OCI-LY3 (cell line): ENCODE data around the gene COL9A1.

Experiments used
- H2AFZ ChIP-seq: fragments of 200-600, 300-600 bp; shearing (Covaris generic); 2 replicates; pipeline ENCODE4 v1.6.0; 2014; ENCODE audit warnings: antibody characterized with exemption, low read depth, low read length
- H3K27ac ChIP-seq: fragments of 200-600, 300-600 bp; sonication (generic); 2 replicates; pipeline ENCODE4 v1.5.1; 2014; ENCODE audit warnings: mild to moderate bottlenecking, low read length, moderate library complexity, mixed read lengths
- H3K27me3 ChIP-seq: fragments of 200-600, 300-600 bp; sonication (generic); 2 replicates; pipeline ENCODE4 v1.6.1; 2014; ENCODE audit warnings: low read depth, low read length, mixed read lengths
- H3K36me3 ChIP-seq: fragments of 200-600, 300-600 bp; sonication (generic); replicated peaks from 2 replicates; pipeline ENCODE3; 2014; ENCODE audit warnings: low read depth, low read length, mixed read lengths
- H3K4me1 ChIP-seq: fragments of 300-600, 200-600 bp; sonication (generic); 2 replicates; pipeline ENCODE4 v1.6.1; 2014; ENCODE audit warnings: low read length, mixed read lengths
- H3K4me2 ChIP-seq: fragments of 200-600, 300-600 bp; sonication (generic); 2 replicates; pipeline ENCODE4 v1.6.1; 2014; ENCODE audit warnings: low read length, mixed read lengths
- H3K4me3 ChIP-seq: fragments of 300-600, 200-600 bp; sonication (generic); 2 replicates; pipeline ENCODE4 v1.5.1; 2014; ENCODE audit warnings: antibody characterized with exemption, mild to moderate bottlenecking, low read length, moderate library complexity
- H3K79me2 ChIP-seq: fragments of 300-600, 200-600 bp; shearing (Covaris generic); 2 replicates; pipeline ENCODE4 v1.6.1; 2014; ENCODE audit warnings: mild to moderate bottlenecking, low read length, mixed read lengths
- H3K9ac ChIP-seq: fragments of 300-600, 200-600 bp; shearing (Covaris generic); 2 replicates; pipeline ENCODE4 v1.6.0; 2014; ENCODE audit warnings: mild to moderate bottlenecking, low read length, moderate library complexity
- H3K9me3 ChIP-seq: fragments of 200-600, 300-600 bp; shearing (Covaris generic); 2 replicates; pipeline ENCODE4 v1.6.1; 2014; ENCODE audit warnings: low read length, mixed read lengths; ENCODE audit not compliant: insufficient read depth
- H4K20me1 ChIP-seq: fragments of 200-600, 300-600 bp; sonication (generic); 2 replicates; pipeline ENCODE4 v1.6.1; 2016; ENCODE audit warnings: low read length, mixed read lengths; ENCODE audit not compliant: insufficient read depth
- EZH2phosphoT487 ChIP-seq: fragments of 200-600 bp; shearing (Covaris generic); IDR thresholded peaks from 2 replicates; pipeline ENCODE4 v1.6.1; 2018; ENCODE audit warnings: antibody characterized with exemption, mixed run types, low read depth
- TF ChIP-seq, protein P1 (sequence below): fragments of 200-600, 300-600 bp; sonication (generic); IDR thresholded peaks from 2 replicates; pipeline ENCODE4 v1.5.1; 2014; ENCODE audit warnings: antibody characterized with exemption, low read length, low read depth

Gene COL9A1

DNA sequence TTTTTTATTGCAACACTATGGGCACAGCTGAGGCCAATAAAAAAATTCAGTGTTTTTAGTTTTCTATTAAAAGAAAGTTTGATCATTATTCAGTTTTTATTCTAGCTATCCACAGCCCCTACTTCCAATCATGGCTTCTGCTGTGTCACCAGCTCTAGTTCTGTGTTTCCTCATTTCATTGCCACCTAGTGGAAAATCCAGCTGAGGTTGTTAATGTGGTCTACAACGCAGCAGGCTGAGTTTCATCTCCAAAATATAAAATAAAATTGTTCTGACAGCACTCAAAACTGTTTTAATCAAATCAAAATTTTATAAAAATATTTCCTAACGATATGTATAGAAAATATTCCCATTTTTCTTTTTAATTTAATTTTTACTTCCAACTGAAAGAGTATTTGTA is 13.6 kb downstream of the COL9A1 start:
- Histone ChIP-seq H3K9ac (no peak overlapping the region), H3K27me3 (peaks cover 38% of the 10 kb centered on the region), H2AFZ (no peak overlapping the region), H3K9me3 (no peaks in the 10 kb centered on the region), H3K4me3 (no peak overlapping the region), H3K4me2 (no peak overlapping the region), H3K4me1 (no peaks in the 10 kb centered on the region), H4K20me1 (no peaks in the 10 kb centered on the region), H3K79me2 (no peaks in the 10 kb centered on the region), H3K27ac (no peak overlapping the region), H3K36me3 (no peaks in the 10 kb centered on the region)
- TF ChIP-seq EZH2phosphoT487: no peak
- TF ChIP-seq, protein P1, sequence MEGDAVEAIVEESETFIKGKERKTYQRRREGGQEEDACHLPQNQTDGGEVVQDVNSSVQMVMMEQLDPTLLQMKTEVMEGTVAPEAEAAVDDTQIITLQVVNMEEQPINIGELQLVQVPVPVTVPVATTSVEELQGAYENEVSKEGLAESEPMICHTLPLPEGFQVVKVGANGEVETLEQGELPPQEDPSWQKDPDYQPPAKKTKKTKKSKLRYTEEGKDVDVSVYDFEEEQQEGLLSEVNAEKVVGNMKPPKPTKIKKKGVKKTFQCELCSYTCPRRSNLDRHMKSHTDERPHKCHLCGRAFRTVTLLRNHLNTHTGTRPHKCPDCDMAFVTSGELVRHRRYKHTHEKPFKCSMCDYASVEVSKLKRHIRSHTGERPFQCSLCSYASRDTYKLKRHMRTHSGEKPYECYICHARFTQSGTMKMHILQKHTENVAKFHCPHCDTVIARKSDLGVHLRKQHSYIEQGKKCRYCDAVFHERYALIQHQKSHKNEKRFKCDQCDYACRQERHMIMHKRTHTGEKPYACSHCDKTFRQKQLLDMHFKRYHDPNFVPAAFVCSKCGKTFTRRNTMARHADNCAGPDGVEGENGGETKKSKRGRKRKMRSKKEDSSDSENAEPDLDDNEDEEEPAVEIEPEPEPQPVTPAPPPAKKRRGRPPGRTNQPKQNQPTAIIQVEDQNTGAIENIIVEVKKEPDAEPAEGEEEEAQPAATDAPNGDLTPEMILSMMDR: peak; percentile 36

DNA sequence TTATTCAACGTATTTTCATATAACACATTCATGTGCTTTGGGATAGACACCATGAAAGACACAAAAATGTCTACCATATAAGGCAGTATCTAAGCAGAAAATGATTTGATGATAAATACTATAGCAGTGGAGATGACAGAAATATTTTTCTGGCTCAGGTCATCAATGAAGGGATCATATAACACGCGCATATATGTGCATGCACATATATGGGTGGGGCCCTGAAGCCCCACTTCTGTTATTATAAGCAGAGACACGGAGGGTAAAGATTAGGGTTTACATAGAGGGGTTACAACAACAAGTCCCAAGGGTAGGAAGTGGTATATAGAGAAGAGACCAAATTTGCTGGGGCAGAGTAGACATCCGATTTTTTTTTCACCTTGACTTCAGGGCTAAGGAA is 16.0 kb downstream of the COL9A1 start:
- no peaks in the 10 kb centered on the region for H3K9me3 ChIP-seq
- no peaks in the 10 kb centered on the region for H3K4me1 ChIP-seq
- no peaks in the 10 kb centered on the region for H3K36me3 ChIP-seq
- peaks cover 34% of the 10 kb centered on the region for H3K27me3 ChIP-seq
- no peak overlapping the region for H3K27ac ChIP-seq
- no peak overlapping the region for H3K4me2 ChIP-seq
- H3K79me2 ChIP-seq: no peaks in the 10 kb centered on the region
- no peak overlapping the region for H3K4me3 ChIP-seq
- H4K20me1 ChIP-seq: no peaks in the 10 kb centered on the region
- no peak for TF ChIP-seq EZH2phosphoT487
- TF ChIP-seq, protein P1: no peak
- no peak overlapping the region for H3K9ac ChIP-seq
- no peak overlapping the region for H2AFZ ChIP-seq

DNA sequence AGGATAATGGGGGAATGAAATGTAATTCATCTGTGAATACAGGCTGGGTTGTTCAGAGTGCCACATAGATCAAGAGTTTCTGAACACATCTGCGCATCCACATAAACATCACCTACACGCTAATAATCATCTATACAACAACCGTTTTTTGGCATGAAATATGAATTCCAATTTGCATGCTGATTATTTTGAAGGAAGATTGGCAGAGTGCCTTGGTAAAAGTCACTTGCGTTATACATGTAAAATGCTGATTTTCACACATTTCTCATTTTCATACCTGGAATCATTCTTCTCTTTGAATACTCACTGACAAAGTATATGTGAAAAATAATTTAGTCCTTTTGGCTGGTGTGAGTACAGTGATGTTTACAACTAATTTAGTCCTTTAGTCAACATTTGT is 17.7 kb downstream of the COL9A1 start:
- Histone ChIP-seq H3K27ac (no peak overlapping the region), H3K27me3 (peaks cover 30% of the 10 kb centered on the region), H3K36me3 (no peaks in the 10 kb centered on the region), H4K20me1 (no peaks in the 10 kb centered on the region), H3K9me3 (no peaks in the 10 kb centered on the region), H2AFZ (no peak overlapping the region), H3K4me1 (no peaks in the 10 kb centered on the region), H3K4me3 (no peak overlapping the region), H3K4me2 (no peak overlapping the region), H3K9ac (no peak overlapping the region), H3K79me2 (no peaks in the 10 kb centered on the region)
- TF ChIP-seq EZH2phosphoT487: no peak
- TF ChIP-seq, protein P1: no peak

DNA sequence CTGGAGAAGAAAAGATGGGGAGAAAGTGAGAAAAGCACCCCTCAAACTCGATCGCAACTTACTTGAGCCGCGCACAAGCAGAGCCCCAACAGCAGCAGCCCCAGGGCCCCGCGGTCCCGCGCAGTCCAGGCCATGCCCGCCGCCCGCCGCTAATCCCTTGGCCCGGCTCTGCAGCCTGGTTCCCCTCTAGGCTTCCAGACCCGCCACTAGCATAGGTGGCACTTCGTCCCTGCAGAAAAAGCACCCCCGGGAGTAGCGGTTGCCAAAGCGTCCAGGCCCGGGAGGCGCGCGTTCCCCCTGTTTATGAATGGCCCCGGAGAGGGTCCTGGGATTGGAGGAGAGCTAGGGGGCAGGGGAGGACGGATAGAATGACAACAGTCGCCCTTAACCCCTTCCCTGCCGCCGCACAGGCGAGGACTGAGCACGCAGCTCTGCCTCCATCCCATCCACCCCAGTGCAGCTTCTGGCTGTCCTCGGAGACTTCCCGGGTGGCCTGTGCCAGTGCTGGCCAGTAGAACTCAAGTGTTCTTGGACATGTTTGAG is 19.9 kb downstream of the COL9A1 start:
- Histone ChIP-seq H3K27me3 (peaks cover 26% of the 10 kb centered on the region), H3K4me3 (no peak overlapping the region), H3K79me2 (no peaks in the 10 kb centered on the region), H3K4me1 (no peaks in the 10 kb centered on the region), H3K9me3 (no peaks in the 10 kb centered on the region), H3K9ac (no peak overlapping the region), H3K27ac (no peak overlapping the region), H3K36me3 (no peaks in the 10 kb centered on the region), H3K4me2 (no peak overlapping the region), H4K20me1 (no peaks in the 10 kb centered on the region), H2AFZ (no peak overlapping the region)
- TF ChIP-seq, protein P1: no peak
- no peak for TF ChIP-seq EZH2phosphoT487
